HepG2 (cell line): ENCODE data around the gene RAC3. TPM values are rescaled to one million over a fixed set of nuclear protein-coding genes. Genes with fewer than 3 reads are reported as not detected.

Experiments
- KDM6A ChIP-seq: IDR thresholded peaks from 2 replicates; pipeline ENCODE4 v1.6.1; 2016; ENCODE audit warnings: low read depth
- NFIB ChIP-seq: sonication (generic); formaldehyde crosslinking; IDR thresholded peaks from 2 replicates; pipeline ENCODE4 v1.9.0; 2021; ENCODE audit warnings: missing genetic modification reagents, mild to moderate bottlenecking, borderline replicate concordance
- NFRKB ChIP-seq: fragments of 450-650 bp; IDR thresholded peaks from 2 replicates; pipeline ENCODE4 v1.6.1; 2017
- RNF2 ChIP-seq: fragments of 450-650 bp; conservative IDR thresholded peaks from 2 replicates; pipeline ENCODE4 v1.6.1; 2016; ENCODE audit warnings: low read depth
- WIZ ChIP-seq: sonication (generic); formaldehyde crosslinking; IDR thresholded peaks from 2 replicates; pipeline ENCODE4 v1.5.1; 2020; ENCODE audit warnings: mild to moderate bottlenecking, missing genetic modification reagents
- ZNF34 ChIP-seq: sonication (generic); formaldehyde crosslinking; IDR thresholded peaks from 2 replicates; pipeline ENCODE4 v1.4.0; 2020; ENCODE audit warnings: mild to moderate bottlenecking, missing genetic modification reagents, borderline replicate concordance
- ZNF546 ChIP-seq: sonication (generic); formaldehyde crosslinking; conservative IDR thresholded peaks from 2 replicates; pipeline ENCODE4 v1.8.1; 2023; ENCODE audit warnings: mild to moderate bottlenecking, missing genetic modification reagents
- polyA plus RNA-seq, 8 experiments: library from polyadenylated mRNA; depleted of rRNA in 3 of 8; stranded (reverse) in 7 of 8; unstranded in 1 of 8; fragments of >200 nt; fragmentation: Illumina TruSeq in 4 of 8; extraction: Trizol in 4 of 8; gene quantifications; 2 replicates each; pipeline versions ENCODE4 v1.2.1 to v1.2.3, GENCODE V29; 2011 to 2016; ENCODE audit warnings: low read depth in 4 of 8, missing spikeins in 1 of 8, mixed read lengths in 1 of 8; ENCODE audit not compliant: insufficient read depth in 1 of 8
- total RNA-seq, 5 experiments: library from RNA; depleted of rRNA; stranded (reverse); fragments of >200 nt; fragmentation: Illumina TruSeq; extraction: Trizol; gene quantifications; 2 replicates each; pipeline ENCODE4 v1.2.3, GENCODE V29; 2016; ENCODE audit warnings: low read depth in 1 of 5
- TF ChIP-seq, protein P1 (sequence below): sonication (generic); formaldehyde crosslinking; conservative IDR thresholded peaks from 2 replicates; pipeline ENCODE4 v1.8.0; 2022; ENCODE audit warnings: low read depth, missing genetic modification reagents
- TF ChIP-seq, protein P2 (sequence below): sonication (generic); formaldehyde crosslinking; IDR thresholded peaks from 2 replicates; pipeline ENCODE4; 2020; ENCODE audit warnings: missing genetic modification reagents, mild to moderate bottlenecking, borderline replicate concordance
- TF ChIP-seq, protein P3 (sequence below), 2 experiments: fragments of 450-650 bp in 1 of 2; sonication (generic) in 1 of 2; formaldehyde crosslinking in 1 of 2; IDR thresholded peaks; 2 replicates each; pipeline versions ENCODE4 v1.6.1 to v1.8.0; 2016 to 2022; ENCODE audit warnings: antibody characterized with exemption in 1 of 2, mild to moderate bottlenecking in 1 of 2, missing genetic modification reagents in 1 of 2

Gene RAC3
- total and polyA plus RNA-seq, 2 of the 13 experiments (the other 11 are each of a cell fraction or from before 2014, with no cell fraction given): 10.5 to 21.3 TPM

DNA sequence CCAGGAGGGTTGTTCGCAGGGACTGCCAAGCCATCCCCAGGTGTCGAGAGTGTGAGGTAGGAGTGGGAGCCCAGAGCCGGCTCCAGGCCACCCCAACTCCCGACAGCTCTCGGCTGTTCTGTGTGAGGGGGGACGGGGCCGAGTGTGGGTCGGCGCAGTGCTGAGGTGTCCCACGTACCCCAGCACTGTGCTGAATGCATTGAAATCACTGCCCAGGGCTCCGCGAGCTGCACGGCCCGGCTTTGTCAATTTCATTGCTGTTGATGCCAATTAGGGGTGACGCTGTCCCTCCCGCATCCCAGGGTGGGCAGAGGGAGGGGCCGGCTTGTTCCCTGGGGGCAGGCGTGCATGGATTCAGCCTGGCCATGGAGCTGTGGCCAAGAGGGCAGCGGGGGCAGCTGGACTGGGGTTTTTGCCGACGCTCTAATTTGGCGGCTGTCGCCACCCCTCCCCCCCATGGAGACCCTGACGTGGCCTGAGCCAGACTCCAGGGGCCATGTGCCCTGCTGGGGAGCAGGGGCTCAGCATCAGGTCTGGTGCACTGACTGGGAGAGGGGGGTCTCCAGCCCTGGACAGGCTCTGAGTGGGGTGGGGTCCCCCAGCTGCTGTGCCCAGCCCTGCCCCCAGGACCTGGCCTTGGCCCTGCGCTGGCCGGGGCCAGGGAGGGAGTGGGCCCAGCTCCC lies 23.1 kb upstream of the RAC3 start (continued):
- TF ChIP-seq, protein P1, sequence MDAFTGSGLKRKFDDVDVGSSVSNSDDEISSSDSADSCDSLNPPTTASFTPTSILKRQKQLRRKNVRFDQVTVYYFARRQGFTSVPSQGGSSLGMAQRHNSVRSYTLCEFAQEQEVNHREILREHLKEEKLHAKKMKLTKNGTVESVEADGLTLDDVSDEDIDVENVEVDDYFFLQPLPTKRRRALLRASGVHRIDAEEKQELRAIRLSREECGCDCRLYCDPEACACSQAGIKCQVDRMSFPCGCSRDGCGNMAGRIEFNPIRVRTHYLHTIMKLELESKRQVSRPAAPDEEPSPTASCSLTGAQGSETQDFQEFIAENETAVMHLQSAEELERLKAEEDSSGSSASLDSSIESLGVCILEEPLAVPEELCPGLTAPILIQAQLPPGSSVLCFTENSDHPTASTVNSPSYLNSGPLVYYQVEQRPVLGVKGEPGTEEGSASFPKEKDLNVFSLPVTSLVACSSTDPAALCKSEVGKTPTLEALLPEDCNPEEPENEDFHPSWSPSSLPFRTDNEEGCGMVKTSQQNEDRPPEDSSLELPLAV: no peak
- TF ChIP-seq ZNF34 (CRISPR knock-in tag): no peak
- no peak for TF ChIP-seq RNF2
- TF ChIP-seq WIZ (CRISPR knock-in tag): 0 out of 2 replicates have a peak, but pooled peaks have one; percentile 37
- TF ChIP-seq ZNF546: 0 out of 2 replicates have a peak, but pooled peaks have one; percentile 45
- TF ChIP-seq, protein P2, sequence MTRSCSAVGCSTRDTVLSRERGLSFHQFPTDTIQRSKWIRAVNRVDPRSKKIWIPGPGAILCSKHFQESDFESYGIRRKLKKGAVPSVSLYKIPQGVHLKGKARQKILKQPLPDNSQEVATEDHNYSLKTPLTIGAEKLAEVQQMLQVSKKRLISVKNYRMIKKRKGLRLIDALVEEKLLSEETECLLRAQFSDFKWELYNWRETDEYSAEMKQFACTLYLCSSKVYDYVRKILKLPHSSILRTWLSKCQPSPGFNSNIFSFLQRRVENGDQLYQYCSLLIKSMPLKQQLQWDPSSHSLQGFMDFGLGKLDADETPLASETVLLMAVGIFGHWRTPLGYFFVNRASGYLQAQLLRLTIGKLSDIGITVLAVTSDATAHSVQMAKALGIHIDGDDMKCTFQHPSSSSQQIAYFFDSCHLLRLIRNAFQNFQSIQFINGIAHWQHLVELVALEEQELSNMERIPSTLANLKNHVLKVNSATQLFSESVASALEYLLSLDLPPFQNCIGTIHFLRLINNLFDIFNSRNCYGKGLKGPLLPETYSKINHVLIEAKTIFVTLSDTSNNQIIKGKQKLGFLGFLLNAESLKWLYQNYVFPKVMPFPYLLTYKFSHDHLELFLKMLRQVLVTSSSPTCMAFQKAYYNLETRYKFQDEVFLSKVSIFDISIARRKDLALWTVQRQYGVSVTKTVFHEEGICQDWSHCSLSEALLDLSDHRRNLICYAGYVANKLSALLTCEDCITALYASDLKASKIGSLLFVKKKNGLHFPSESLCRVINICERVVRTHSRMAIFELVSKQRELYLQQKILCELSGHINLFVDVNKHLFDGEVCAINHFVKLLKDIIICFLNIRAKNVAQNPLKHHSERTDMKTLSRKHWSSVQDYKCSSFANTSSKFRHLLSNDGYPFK: no peak
- TF ChIP-seq, protein P3, sequence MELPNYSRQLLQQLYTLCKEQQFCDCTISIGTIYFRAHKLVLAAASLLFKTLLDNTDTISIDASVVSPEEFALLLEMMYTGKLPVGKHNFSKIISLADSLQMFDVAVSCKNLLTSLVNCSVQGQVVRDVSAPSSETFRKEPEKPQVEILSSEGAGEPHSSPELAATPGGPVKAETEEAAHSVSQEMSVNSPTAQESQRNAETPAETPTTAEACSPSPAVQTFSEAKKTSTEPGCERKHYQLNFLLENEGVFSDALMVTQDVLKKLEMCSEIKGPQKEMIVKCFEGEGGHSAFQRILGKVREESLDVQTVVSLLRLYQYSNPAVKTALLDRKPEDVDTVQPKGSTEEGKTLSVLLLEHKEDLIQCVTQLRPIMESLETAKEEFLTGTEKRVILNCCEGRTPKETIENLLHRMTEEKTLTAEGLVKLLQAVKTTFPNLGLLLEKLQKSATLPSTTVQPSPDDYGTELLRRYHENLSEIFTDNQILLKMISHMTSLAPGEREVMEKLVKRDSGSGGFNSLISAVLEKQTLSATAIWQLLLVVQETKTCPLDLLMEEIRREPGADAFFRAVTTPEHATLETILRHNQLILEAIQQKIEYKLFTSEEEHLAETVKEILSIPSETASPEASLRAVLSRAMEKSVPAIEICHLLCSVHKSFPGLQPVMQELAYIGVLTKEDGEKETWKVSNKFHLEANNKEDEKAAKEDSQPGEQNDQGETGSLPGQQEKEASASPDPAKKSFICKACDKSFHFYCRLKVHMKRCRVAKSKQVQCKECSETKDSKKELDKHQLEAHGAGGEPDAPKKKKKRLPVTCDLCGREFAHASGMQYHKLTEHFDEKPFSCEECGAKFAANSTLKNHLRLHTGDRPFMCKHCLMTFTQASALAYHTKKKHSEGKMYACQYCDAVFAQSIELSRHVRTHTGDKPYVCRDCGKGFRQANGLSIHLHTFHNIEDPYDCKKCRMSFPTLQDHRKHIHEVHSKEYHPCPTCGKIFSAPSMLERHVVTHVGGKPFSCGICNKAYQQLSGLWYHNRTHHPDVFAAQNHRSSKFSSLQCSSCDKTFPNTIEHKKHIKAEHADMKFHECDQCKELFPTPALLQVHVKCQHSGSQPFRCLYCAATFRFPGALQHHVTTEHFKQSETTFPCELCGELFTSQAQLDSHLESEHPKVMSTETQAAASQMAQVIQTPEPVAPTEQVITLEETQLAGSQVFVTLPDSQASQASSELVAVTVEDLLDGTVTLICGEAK (IDR thresholded peaks at IDR 0.05): no peak
- TF ChIP-seq, protein P3 (CRISPR knock-in tag; IDR thresholded peaks at IDR 0.05): no peak
- TF ChIP-seq NFRKB: no peak
- TF ChIP-seq KDM6A: no peak
- no peak for TF ChIP-seq NFIB
